ENCODE results near the gene DUSP10.

DUSP10 gene

GRCh38 chr1:221741703-221742554 is at the start of gene DUSP10:
TSS of gene DUSP10 (minus strand) at chr1:221742089. CDS start at chr1:221739744, 2,345 bp downstream.
- DNase-seq: peak; percentile 99

- DNase-seq: no peak
Observed at GRCh38 chr1:221788466-221788865, 46.6 kb upstream of the DUSP10 start.

GRCh38 chr1:221786647-221787046 is 44.8 kb upstream of the DUSP10 start:
- DNase-seq: no peak

- DNase-seq: no peak
Observed at GRCh38 chr1:221783936-221784335, 42.0 kb upstream of the DUSP10 start.

GRCh38 chr1:221783437-221783836 is 41.5 kb upstream of the DUSP10 start:
- DNase-seq: no peak

GRCh38 chr1:221782970-221783369 is 41.1 kb upstream of the DUSP10 start:
- DNase-seq: no peak

GRCh38 chr1:221782477-221782876 is 40.6 kb upstream of the DUSP10 start:
- DNase-seq: no peak

GRCh38 chr1:221781102-221781755 is 39.3 kb upstream of the DUSP10 start:
- DNase-seq: no peak

GRCh38 chr1:221780175-221780574 is 38.3 kb upstream of the DUSP10 start:
- no peak for DNase-seq

- DNase-seq: no peak
Observed at GRCh38 chr1:221779771-221780170, 37.9 kb upstream of the DUSP10 start.

GRCh38 chr1:221778535-221779142 is 36.8 kb upstream of the DUSP10 start:
- DNase-seq: no peak

GRCh38 chr1:221778125-221778524 is 36.2 kb upstream of the DUSP10 start:
- DNase-seq: no peak

GRCh38 chr1:221777431-221778072 is 35.7 kb upstream of the DUSP10 start:
- no peak for DNase-seq

GRCh38 chr1:221776495-221777301 is 34.8 kb upstream of the DUSP10 start:
- no peak for DNase-seq

GRCh38 chr1:221775206-221775605 is 33.3 kb upstream of the DUSP10 start:
- no peak for DNase-seq

- no peak for DNase-seq
Observed at GRCh38 chr1:221774054-221774842, 32.4 kb upstream of the DUSP10 start.

- DNase-seq: no peak
Observed at GRCh38 chr1:221773383-221773782, 31.5 kb upstream of the DUSP10 start.

GRCh38 chr1:221772117-221772516 is 30.2 kb upstream of the DUSP10 start:
- DNase-seq: no peak

- no peak for DNase-seq
Observed at GRCh38 chr1:221768444-221769066, 26.7 kb upstream of the DUSP10 start.

GRCh38 chr1:221766210-221766609 is 24.3 kb upstream of the DUSP10 start:
- DNase-seq: no peak

- no peak for DNase-seq
Observed at GRCh38 chr1:221765527-221765926, 23.6 kb upstream of the DUSP10 start.
